ENCODE results near the gene TLE2.
A peak's percentile ranks its signal among the peaks of the same experiment; 100 is the strongest.
"Not testable (repeated sequence)": the region's sequence is repeated elsewhere in the genome, so short reads cannot be mapped to it uniquely, and the experiment has no call there.

The TLE2 gene

DNA sequence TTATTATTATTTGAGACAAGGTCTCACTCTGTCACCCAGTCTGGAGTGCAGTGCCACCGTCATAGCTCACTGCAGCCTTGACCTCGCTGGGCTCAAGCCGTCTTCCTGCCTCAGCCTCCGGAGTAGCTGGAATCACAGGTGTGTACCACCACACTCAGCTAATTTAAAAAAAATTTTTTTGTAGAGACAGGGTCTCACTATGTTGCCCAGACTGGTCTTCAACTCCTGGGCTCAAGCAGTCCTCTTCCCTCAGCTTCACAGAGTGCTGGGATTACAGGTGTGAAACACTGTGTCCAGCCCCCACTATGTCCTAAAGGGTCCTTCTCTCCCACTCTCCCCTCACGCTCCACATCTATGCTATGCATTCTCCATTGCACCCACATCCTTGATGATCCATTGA lies 9.1 kb upstream of the TLE2 start:
- no peak for DNase-seq

DNA sequence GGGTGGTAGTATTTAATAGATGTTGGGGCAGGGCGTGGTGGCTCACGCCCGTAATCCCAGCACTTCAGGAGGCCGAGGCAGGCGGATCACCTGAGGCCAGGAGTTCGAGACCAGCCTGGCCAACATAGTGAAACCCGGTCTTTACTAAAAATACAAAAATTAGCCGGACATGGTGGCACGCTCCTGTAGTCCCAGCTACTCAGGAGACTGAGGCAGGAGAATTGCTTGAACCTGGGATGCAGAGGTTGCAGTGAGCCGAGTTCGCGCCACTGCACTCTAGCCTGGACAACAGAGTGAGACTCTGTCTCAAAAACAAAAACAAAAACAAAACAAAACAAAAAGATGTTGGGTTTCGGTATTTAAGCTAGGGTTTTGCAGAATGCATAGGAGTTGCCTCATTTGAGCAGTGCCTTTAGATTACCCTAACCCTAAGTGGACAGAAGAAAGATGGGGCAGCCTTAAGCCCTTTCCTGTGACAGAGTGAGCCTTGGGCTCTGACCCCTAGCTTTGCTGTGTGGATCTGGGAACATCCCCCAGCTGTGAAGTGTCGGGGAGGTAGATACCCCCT lies 8.0 kb upstream of the TLE2 start:
- not testable (repeated sequence) for DNase-seq

DNA sequence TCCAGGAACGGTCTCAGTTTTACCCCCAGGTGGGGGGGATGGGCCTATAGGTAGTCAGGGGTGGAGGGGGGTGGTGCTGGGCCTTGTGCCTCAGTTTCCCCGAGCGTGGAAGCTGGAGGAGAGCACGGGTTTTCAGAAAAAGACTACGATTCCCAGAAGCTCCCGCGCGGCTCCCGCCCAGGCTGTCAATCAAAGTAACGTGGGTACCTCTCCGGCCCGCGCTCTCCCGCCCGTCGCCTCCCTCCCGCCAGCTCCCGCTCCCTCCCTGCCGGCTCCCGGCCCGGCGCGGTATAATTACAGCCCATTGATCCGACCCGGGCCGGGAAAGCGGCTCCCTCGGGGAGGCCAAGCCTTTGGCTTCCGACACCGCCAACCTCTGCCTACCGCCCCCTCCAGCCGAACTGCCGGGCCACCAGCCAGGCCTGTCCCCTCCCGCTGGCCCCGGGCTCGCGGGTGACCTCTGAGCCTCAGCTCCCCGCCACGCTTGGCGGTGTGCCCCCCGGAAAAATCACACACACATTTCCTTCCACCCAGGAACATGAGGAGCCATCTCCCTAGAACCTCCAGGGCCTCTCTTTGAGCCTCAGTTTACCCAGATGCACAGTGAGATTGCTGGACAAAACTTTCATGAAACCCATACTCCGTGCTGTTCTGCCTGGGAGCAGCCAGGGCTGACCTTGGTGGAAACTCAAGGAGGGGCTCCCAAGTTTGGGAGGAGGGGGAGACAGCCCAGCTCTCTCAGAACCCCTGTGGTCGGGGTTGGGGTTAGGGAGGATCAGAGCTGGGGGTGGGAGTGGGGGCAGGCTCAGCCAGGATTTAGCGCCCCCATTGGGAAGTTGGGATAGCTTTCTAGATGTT lies 7.3 kb upstream of the TLE2 start:
- peak; percentile 62 to 97 (median 89) for DNase-seq

DNA sequence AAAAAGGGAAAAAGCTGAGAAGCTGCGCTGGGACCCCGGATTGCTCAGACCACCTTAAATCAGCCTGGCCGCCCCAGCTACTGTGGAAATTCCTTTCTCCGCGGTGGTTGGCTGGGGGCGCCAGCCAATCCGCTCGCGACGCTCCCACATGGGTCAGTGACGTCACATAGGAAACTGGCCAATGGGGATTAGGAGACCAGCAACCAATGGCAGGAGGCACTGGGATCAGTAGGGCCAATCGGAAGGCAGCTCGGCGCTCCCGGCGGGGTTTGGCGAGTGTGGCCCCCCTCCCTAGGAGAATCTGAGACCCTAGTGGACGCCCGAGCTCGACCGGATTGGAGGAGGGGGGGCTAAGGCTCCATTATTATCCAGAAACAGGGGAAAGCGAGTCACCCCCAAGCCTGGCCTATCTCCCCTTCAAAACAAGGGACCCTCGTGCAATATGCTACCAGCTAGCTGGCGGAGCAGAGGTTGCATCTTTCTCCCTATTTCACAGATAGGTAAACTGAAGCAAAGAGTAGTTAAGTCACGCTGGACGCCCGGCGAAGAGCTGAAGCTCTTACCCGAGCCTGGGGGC lies 6.5 kb upstream of the TLE2 start:
- DNase-seq = peak; percentile 81 to 98 (median 94)

DNA sequence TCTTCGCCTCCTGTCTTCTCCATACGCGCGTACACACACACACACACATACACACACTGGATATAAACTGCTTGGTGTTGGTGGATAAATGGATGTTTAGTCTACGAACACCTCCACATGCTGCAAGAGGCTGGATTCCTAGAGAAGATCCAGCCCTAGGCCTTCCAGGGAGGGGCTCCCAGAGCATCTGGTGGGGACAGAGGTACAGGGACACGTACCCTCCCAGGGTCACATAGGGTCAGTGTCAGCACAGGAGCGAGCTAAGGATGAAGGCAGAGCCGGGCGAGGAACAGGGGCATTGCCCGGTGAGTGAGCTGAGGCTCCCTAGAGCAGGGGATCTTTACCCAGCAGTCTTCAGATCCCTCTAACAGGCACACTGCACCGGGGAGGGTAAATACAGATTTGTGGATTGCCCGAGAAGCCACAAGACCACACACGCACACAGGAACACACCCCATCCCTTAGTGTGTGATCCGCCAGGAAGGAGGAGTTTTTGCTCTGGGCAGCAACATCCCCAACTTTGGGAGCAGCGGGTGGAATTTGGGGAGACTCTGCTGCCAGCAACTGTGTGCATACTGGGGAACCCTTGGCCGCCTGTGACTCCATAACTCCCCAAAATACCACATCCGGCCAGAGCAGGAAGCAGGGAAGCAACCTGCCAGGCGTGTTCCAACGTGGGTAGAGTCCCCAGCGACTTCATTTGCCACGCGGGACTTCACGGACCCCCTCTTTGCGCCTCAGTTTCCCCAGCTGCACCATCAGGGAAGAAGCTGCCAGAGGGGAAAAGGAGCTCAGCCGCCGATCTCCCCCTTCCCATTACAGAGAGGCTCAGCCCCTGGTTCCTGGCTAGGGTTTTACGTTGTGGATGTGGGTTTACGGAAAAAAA lies 5.8 kb upstream of the TLE2 start:
- peak in 13 of 56 donors; percentile 13 to 65 (median 42) for DNase-seq

DNA sequence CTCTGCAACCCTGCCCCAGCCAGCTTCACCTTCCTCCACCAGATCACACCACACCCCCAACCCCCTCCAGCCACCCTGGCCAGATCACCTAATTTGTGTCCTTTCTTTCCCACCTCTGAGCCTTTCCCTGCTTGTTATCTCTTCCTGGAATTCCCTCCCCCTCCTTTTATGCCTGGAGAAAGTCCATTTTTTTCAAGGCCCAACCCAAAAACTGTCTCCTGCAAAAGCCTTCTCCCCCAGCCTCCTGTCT lies 5.3 kb upstream of the TLE2 start:
- no peak for DNase-seq

DNA sequence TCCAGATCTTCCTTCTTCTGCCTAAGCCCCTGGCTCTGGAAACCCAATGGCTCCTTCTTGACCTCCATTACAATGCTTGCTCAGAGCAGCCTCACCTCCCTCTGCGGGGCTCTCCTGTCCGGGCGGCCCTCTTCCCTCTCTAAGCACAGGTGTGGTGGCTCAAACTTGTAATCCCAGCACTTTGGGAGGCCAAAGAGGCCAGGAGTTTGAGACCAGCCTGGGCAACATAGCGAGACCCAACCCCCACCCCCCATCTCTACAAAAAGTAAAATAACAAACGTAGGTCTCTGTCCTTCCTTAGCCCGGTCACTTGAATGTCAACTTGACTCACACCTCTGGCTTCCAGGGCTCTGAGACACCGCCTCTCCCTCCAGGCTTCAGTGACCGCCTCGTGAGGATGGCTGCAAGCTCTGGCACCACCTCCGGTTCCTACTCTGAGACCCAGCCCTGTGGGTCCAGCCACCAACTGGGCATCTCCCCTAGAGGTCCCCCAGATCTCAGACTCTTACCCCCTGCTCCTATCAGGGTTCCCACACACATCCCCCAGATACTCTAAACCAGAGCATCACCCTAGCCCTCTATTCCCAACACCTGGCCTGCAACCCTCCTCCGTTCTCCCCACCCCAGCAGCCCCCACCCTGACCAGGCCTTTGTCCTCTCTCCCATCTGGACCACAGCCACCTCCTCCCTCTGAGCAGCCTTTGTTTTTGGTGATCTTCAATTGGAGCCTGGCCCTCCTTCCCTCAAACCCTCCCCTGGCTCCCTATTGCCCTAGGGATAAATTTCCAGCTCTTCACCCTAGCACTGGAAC lies 4.7 kb upstream of the TLE2 start:
- peak in 4 of 56 donors; percentile 9 to 28 (median 16) for DNase-seq

DNA sequence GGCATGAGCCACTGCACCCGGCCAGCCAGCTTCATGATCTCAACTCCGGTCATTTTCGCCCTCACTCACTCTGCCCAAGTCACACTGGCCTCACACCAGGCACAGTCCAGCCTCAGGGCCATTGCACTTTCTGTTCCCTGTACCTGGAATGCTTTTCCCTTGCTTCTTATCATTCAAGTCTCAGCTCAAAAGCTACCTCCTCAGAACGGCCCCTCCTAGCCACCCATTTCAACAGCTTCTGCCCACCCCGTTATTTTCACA lies 2.5 kb upstream of the TLE2 start:
- DNase-seq = no peak

DNA sequence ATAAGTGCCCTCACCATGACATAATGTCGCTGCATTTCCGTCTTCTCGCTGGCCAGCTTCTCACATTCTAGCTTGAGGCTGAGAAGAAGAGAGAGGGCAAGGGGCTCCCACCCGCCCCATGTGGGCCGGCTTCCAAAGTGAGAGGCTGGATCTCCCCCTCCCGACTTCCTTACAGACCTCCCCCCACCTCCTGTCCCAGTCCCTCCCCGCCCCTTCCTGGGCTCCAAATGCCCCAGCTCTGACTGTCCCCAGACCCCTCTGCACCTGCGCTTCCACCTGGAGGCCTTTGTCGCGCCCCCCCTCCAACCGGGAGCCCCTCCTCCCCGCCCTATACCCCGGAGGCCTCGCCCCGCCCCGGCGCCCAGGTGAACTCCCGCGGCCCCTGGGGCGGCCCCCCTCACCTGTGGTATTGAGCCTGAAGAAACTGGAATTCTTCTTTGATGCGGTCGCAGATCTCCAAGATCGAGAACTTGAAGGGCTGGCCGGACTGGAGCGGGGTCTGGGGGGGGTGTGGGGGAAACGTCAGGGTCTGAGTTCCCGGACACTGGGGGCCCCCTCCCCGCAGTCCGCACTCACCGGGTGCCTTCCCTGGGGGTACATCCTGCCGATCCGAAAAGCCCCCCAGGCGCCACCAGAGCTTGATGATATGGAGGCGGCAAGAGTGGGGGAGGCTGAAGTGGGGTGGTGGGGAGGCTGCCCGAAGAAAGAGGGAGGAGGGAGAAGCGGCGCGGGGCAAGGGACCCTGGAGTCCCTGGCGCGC lies 595 bp downstream of the TLE2 start:
- peak in 1 of 56 donors; percentile 42 for DNase-seq

DNA sequence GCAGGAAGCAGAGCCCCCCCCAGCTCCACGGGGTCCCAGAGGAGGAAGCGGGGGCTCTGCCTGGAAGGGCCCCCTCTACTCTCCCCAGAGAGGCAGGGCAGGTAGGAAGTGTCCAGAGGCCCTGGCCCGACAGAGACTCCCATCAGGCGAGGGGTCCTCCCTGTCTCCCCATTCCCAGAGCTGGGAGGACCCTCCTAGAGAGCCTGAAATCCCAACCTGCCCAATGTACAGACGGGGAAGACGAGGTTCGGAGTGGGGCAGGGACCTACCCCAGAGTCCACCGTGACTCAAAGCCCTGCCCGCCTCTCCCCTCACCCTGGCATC lies 1.1 kb downstream of the TLE2 start:
- DNase-seq = no peak

DNA sequence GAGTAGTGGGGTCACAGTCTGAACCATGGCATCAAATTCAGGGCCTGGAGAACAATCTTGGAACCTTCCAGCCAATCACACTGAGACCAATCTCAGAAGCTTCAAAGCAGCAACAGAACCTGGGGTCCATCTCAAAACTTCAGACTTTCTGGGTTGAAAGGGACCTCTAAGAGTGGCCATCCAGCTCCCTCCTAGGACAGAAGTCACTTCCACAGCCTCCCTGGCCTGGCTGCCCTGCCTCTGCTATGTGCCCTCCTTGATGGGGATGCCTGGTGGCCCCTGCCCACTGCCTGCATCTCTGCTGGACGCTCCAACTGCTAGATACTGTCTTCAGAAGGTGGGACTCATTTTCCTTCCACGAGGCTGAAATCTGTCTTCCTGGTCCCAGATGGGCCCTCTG lies 1.8 kb downstream of the TLE2 start:
- no peak for DNase-seq

DNA sequence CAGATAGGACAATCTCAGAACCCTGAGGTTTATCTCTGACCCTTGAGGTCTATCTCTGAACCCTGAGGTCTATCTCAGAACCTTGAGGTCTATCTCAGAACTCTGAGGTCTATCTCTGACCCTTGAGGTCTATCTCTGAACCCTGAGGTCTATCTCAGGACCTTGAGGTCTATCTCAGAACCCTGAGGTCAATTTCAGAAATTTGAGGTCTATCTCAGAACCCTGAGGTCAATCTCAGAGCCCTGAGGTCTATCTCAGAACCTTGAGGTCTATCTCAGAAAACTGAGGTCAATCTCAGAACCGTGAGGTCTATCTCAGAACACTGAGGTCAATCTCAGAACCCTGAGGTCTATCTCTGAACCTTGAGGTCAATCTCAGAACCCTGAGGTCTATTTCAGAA lies 2.3 kb downstream of the TLE2 start:
- no peak for DNase-seq

DNA sequence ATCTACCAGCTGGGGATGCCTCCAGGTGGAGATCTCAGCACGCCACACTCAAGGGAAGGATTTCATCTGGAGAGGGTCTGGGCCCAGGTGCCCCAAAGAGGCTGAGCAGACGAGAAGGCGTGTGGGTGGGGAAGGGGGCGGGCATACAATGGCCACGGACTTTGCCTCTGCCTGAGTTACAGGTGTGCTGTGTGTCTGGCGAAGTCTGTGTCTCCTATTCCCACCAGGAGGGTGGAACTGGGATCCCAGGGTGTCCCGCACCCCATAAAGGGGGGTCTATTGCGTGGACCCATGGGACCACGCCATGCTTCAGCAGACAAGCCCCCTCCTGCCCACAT lies 3.6 kb downstream of the TLE2 start:
- DNase-seq = no peak

DNA sequence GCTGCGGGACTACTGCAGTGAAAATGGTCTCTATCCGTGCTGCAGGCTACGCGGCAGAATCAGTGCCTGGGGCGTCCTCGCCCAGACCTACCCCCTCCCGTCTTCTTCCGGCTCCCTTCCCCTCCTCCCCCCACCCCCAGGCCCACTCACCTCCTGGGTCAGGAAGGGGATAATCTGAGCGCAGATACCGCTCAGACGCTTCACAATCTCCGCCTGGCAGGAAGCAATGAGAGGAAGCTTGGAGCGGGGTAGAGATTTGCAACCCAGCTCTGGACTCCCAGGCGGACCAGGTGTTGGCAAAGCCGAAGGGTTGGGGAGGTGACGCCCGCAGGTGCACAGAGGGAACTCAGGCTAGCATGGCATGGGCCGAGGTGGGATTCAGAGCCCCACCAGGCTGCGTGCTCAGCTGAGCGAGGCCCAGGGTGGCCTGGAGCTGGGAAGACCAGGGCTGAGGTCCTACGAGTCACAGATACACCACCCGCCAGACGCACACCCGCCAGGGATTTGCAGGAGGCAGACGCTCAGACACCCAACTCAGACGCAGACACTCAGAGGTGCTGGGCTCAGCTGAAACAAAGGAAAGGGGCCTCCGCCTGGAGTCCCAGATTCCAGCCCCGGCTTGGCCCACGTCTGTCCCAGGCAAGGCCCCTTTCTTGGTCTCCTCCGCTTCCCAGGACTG lies 4.1 kb downstream of the TLE2 start:
- DNase-seq = no peak

DNA sequence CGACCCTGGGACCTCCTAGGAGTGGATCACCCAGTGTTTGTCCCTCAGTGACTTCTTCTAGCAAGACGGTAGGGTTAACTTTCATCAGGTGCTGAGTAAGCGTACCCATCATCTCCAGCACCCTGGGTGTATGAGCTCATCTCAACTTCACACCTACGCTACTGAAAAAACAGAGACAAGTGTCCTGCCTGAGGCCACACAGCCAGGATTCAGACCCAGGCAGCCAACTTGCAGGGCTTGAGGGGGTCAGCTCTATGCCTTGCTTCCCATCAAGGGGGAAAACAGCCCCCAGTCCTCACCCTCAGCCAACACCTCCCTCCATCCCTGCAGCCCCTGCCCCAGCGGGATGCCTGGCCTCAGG lies 4.6 kb downstream of the TLE2 start:
- no peak for DNase-seq

DNA sequence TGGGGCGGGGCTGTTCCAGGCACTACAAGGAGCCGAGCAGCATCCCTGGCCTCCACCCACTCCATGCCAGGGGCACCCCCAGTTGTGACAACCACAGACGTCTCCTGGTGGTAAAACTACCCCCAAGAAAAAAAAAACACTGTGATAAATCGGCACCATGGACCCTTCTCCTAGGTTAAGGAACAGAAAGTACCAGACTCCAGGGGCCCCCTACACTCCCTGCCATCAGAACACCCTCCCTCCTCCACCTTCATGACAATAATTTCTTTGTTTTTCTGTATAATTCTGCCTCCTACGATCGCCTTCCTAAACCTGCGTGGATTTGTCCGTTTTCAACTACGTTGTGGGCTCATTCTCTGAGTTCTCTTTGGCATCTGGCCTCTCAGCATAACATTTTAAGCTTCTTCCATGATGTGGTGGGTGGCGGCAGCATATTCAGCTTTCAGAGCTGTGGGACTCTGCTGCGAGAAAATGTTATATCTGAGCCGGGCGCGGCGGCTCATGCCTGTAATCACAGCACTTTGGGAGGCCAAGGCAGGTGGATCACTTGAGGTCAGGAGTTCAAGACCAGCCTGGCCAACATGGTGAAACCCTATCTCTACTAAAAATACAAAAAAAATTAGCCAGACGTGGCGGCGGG lies 8.6 kb downstream of the TLE2 start:
- peak in 5 of 56 donors; percentile 1 to 33 (median 12) for DNase-seq

DNA sequence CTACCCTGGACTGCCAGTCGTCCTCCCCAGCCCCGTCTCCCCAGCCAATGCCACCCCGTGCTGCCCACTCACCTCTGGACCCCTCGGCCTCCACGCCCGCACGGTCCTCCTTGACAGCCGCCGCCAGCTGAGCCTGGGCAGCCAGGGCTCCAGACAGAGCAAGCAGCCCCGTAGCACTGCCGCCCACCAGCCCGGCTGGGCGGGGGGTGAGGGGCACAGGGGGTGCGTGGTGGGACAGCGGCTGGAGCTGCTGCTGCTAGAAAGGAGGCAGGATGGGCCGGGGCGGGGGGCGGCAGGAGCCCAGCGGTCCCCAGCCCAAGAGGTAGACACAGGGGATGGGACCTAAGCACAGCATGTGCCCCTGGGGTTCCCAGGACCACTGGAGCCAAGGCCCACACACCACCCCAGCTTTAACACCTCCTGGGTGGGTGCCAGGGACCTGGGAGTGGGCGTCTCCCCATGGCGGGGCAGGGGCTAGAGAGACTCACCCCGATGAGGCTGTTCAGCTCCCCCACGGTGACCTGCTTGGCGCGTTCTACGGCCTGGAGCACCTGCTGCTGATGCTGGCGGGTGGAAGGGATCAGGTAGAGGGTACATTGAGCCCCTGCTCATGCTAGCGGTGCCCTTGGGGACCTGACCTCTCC lies 9.7 kb downstream of the TLE2 start:
- no peak for DNase-seq

DNA sequence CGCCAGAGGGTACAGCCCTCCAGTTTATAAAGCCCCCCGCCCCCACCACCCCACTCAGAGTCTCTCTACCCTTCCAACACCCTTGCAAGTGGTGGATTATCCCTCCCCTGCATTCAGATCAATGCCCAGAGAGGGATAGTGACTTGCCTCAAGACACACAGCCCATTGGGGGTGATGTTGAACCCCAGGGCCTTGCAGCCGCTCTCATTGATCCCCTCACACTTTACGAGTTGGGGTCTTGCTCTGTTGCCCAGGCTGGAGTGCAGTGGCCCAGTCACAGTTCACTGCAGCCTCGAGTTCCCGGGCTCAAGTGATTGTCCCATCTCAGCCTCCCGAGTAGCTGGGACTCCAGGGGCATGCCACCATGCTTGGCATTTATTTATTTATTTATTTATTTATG lies 11.2 kb downstream of the TLE2 start:
- DNase-seq = no peak
